Endothelial cell of umbilical vein (primary cell): Measurements from ENCODE around the gene APBB2.

Experiments
- POLR2A ChIP-seq: IDR thresholded peaks from 2 replicates; pipeline ENCODE4 v1.6.1; 2012; ENCODE audit warnings: low read depth, mild to moderate bottlenecking, control low read depth, low read length
- TF ChIP-seq, protein P1 (sequence below), 2 donors: IDR thresholded peaks; 1 replicate in 1 of 2; 2 replicates in 1 of 2; pipeline ENCODE4 v1.5.1; 2011; ENCODE audit warnings: low read length in 2 of 2, mild to moderate bottlenecking in 2 of 2, moderate library complexity in 2 of 2, control low read depth in 1 of 2, inconsistent platforms in 1 of 2, low read depth in 1 of 2; ENCODE audit not compliant: insufficient read depth in 1 of 2; ENCODE audit errors: extremely low read depth in 1 of 2
- TF ChIP-seq, protein P2 (sequence below): IDR thresholded peaks from 2 replicates; pipeline ENCODE4 v1.6.1; 2011; ENCODE audit not compliant: insufficient read depth, insufficient read length

DNA sequence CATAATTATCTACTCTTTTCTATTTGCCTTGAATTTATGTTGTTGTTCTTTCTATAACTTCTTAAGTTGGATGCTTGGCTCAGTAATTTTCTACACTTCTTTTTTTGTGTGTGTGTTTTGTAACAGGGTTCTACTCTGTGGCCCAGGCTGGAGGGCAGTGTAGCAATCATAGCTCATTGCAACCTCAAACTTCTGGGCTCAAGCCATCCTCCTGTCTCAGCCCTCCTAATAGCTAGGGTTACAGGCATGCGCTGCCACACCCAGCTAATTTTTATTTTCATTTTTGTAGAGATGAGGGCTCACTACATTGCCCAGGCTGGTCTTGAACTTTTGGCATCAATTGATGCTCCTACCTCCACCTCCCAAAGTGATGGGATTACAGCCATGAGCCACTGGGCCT lies 21.7 kb upstream of the APBB2 start:
- TF ChIP-seq POLR2A = no peak
- TF ChIP-seq, protein P1, sequence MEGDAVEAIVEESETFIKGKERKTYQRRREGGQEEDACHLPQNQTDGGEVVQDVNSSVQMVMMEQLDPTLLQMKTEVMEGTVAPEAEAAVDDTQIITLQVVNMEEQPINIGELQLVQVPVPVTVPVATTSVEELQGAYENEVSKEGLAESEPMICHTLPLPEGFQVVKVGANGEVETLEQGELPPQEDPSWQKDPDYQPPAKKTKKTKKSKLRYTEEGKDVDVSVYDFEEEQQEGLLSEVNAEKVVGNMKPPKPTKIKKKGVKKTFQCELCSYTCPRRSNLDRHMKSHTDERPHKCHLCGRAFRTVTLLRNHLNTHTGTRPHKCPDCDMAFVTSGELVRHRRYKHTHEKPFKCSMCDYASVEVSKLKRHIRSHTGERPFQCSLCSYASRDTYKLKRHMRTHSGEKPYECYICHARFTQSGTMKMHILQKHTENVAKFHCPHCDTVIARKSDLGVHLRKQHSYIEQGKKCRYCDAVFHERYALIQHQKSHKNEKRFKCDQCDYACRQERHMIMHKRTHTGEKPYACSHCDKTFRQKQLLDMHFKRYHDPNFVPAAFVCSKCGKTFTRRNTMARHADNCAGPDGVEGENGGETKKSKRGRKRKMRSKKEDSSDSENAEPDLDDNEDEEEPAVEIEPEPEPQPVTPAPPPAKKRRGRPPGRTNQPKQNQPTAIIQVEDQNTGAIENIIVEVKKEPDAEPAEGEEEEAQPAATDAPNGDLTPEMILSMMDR (IDR thresholded peaks at IDR 0.05; ENCODE audit: extremely low read depth in 1 of 2, insufficient read depth in 1 of 2, low read depth in 1 of 2, low read length in 2 of 2) = no peak
- TF ChIP-seq, protein P2, sequence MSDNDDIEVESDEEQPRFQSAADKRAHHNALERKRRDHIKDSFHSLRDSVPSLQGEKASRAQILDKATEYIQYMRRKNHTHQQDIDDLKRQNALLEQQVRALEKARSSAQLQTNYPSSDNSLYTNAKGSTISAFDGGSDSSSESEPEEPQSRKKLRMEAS = no peak
